ENCODE measurements around the gene METAP2.

DNA sequence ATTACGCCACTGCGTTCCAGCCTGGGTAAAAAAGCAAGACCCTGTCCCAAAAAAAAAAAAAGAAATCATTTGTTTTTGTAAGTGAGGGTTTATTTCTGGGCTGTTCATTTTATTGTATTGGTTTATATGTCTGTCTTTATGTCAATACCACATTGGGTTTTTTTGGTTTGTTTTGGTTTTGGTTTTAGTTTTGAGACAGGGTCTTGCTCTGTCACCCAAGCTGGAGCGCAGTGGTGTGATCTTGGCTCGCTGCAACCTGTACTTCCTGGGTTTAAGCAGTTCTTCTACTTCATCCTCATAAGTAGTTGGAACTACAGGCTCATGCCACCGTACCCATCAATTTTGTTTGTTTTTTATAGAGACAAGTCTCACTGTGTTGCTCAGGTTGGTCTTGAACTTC lies 25.0 kb downstream of the METAP2 start:
- TF ChIP-seq, protein P1, sequence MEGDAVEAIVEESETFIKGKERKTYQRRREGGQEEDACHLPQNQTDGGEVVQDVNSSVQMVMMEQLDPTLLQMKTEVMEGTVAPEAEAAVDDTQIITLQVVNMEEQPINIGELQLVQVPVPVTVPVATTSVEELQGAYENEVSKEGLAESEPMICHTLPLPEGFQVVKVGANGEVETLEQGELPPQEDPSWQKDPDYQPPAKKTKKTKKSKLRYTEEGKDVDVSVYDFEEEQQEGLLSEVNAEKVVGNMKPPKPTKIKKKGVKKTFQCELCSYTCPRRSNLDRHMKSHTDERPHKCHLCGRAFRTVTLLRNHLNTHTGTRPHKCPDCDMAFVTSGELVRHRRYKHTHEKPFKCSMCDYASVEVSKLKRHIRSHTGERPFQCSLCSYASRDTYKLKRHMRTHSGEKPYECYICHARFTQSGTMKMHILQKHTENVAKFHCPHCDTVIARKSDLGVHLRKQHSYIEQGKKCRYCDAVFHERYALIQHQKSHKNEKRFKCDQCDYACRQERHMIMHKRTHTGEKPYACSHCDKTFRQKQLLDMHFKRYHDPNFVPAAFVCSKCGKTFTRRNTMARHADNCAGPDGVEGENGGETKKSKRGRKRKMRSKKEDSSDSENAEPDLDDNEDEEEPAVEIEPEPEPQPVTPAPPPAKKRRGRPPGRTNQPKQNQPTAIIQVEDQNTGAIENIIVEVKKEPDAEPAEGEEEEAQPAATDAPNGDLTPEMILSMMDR (IDR thresholded peaks at IDR 0.05 in 4 of 5, conservative IDR thresholded peaks at IDR 0.05 in 1 of 5), result no peak
- no peak for TF ChIP-seq POLR2A (IDR thresholded peaks at IDR 0.05)
